Measurements from ENCODE around the gene COL16A1.

Gene COL16A1

GRCh38 chr1:31730336-31731048 lies 26.7 kb upstream of the COL16A1 start:
- Histone ChIP-seq H3K79me2 (no peaks in the 10 kb centered on the region), H3K9me3 (ENCODE audit: control insufficient read depth, low read length) (no peaks in the 10 kb centered on the region), H3K4me2 (ENCODE audit: low read length) (no peak overlapping the region), H2AFZ (no peak overlapping the region), H3K27me3 (ENCODE audit: control insufficient read depth, insufficient read depth, low read length) (no peaks in the 10 kb centered on the region), H3K4me1 (no peaks in the 10 kb centered on the region), H3K36me3 (ENCODE audit: control insufficient read depth, insufficient read depth, low read length) (no peaks in the 10 kb centered on the region), H3K9ac (no peak overlapping the region), H3K4me3 (ENCODE audit: low read depth, low read length) (no peak overlapping the region), H3K27ac (no peak overlapping the region)
- no peak for TF ChIP-seq CTCF (IDR thresholded peaks at IDR 0.05)

GRCh38 chr1:31727849-31728248 lies 24.0 kb upstream of the COL16A1 start:
- TF ChIP-seq CTCF (IDR thresholded peaks at IDR 0.05) = no peak
- no peaks in the 10 kb centered on the region for H3K9me3 ChIP-seq (ENCODE audit: control insufficient read depth, low read length)
- H3K27ac ChIP-seq = no peak overlapping the region
- no peaks in the 10 kb centered on the region for H3K79me2 ChIP-seq
- H3K9ac ChIP-seq = no peak overlapping the region
- no peak overlapping the region for H3K4me2 ChIP-seq (ENCODE audit: low read length)
- no peaks in the 10 kb centered on the region for H3K36me3 ChIP-seq (ENCODE audit: control insufficient read depth, insufficient read depth, low read length)
- no peaks in the 10 kb centered on the region for H3K27me3 ChIP-seq (ENCODE audit: control insufficient read depth, insufficient read depth, low read length)
- H2AFZ ChIP-seq = no peak overlapping the region
- H3K4me1 ChIP-seq = no peaks in the 10 kb centered on the region
- H3K4me3 ChIP-seq (ENCODE audit: low read depth, low read length) = no peak overlapping the region

GRCh38 chr1:31727195-31727594 lies 23.4 kb upstream of the COL16A1 start:
- Histone ChIP-seq H3K9me3 (ENCODE audit: control insufficient read depth, low read length) (no peaks in the 10 kb centered on the region), H3K4me3 (ENCODE audit: low read depth, low read length) (no peak overlapping the region), H3K4me2 (ENCODE audit: low read length) (no peak overlapping the region), H3K79me2 (no peaks in the 10 kb centered on the region), H3K27me3 (ENCODE audit: control insufficient read depth, insufficient read depth, low read length) (no peaks in the 10 kb centered on the region), H2AFZ (no peak overlapping the region), H3K4me1 (no peaks in the 10 kb centered on the region), H3K36me3 (ENCODE audit: control insufficient read depth, insufficient read depth, low read length) (no peaks in the 10 kb centered on the region), H3K9ac (no peak overlapping the region), H3K27ac (no peak overlapping the region)
- no peak for TF ChIP-seq CTCF (IDR thresholded peaks at IDR 0.05)

DNA sequence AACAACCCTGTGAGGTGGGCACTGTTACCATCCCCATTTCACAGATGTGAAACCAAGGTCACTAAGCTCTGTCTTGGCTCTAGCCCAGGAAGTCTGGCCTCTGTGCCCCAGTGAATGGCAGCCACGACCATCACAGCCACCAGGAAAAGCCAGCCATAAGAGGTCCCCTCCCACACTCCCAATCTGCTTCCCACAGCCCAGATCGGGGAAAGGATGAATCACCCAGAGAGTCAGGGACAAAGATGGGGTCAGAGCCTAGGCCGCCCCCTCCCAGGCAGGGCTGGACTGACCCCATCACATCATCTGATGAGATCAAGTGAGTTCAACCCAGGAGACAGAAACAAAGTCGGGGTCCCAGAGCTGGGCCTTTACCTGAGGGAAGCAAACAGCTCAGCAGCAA lies 22.9 kb upstream of the COL16A1 start:
- no peak for TF ChIP-seq CTCF (IDR thresholded peaks at IDR 0.05)
- no peak overlapping the region for H3K27ac ChIP-seq

More for the DNA sequence above, 22.9 kb upstream of the COL16A1 start:
- Histone ChIP-seq H3K79me2 (no peaks in the 10 kb centered on the region), H2AFZ (no peak overlapping the region), H3K4me2 (ENCODE audit: low read length) (no peak overlapping the region), H3K4me3 (ENCODE audit: low read depth, low read length) (no peak overlapping the region), H3K9me3 (ENCODE audit: control insufficient read depth, low read length) (no peaks in the 10 kb centered on the region), H3K36me3 (ENCODE audit: control insufficient read depth, insufficient read depth, low read length) (no peaks in the 10 kb centered on the region), H3K27me3 (ENCODE audit: control insufficient read depth, insufficient read depth, low read length) (no peaks in the 10 kb centered on the region), H3K4me1 (no peaks in the 10 kb centered on the region), H3K9ac (no peak overlapping the region)
